Dedifferentiated amniotic fluid mesenchymal stem cell (primary cell): ENCODE results near the gene AQP4.

ENCODE experiments used
- DNase-seq: peaks from one replicate; pipeline ENCODE4 v3.0.0-alpha.2; 2016; ENCODE audit errors: extremely low spot score

The AQP4 gene

GRCh38 chr18:26840965-26841364 lies 24.5 kb downstream of the AQP4 start:
- no peak for DNase-seq

DNA sequence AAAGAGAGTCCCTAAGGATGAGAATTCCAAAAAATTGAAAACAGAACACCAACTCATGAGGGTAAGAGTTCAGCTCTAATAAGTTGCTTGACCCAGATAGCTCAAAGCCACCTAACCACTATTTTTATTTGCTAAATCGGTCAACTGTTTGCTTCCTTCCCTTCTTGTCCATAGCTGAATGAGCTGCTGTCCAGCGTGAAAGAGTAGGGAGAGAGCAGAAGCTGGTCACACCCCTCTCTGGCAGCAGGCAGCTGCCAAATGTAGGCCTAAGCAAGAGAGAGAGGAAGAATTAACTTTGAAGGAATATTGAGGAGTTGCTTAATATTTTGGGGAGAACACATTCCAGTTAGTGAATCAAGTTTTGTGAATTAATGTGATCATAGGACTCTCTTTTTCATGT lies 25.9 kb downstream of the AQP4 start:
- DNase-seq: no peak

- no peak for DNase-seq
These were observed 33.2 kb downstream of the AQP4 start for GRCh38 chr18:26832302-26832701.

GRCh38 chr18:26827581-26827980 lies 37.9 kb downstream of the AQP4 start:
- no peak for DNase-seq

DNA sequence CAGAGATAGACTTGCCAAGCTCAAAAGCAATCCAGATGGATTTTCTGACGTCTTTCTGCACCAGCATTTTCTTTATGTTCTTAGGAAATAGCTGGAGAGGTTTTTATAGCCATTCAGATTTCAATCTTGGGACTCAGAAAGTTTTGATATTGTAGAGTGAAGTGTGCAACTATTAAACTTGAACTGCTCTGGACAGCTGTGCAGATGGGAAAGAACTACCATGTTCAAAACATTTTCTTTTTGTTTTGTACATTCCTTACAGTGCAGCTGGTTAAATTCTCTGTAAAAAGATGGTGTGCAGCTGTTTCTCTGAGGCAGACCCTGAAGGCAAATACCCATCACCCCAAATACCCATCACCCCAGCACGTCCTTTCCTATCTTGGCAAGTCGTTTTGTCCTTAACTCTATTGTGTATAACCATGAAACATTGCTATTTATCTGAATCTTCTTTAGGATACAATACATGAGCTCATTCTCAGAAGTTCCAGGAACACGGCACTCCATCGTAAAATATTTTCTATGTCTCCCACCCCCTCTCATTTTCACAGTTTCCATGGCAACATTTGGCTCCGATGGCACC lies 38.8 kb downstream of the AQP4 start:
- no peak for DNase-seq

DNA sequence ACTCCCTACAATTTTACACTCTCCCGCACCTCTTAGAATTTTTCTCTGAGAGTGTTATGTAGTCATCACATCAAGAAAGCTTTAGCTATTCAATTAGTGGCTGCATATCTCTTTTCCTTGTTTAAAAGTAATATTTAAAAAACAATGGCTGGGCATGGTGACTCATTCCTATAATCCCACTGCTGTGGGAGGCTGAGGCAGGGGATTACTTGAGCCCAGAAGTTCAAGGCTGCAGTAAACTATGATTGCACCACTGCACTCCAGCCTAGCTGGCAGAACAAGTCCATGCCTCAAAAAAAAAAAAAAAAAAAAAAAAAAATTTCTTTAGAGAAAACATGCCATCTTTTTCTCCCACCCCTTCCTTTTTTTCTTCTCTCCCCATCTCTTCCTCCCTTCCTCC lies 44.3 kb downstream of the AQP4 start:
- no peak for DNase-seq

DNA sequence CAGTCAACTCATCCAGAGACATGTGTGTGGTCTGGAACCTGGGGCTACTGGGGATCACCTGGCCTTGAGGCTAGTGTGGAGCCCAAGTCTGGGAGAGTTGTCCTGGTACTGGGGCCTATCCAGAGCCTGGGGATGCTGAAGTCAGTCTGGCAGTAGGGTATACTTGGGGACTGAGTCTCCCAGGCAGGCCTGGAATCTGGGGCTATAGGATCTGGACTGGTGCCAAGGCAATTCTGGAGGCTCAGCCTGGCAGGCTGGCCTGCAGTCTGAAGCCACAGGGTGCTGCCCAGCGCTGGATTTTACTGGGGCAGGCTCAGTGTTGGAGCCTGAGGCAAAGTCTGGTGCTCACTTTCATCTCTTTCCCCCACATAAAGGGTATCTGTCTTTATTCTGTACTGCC lies 46.5 kb downstream of the AQP4 start:
- no peak for DNase-seq

DNA sequence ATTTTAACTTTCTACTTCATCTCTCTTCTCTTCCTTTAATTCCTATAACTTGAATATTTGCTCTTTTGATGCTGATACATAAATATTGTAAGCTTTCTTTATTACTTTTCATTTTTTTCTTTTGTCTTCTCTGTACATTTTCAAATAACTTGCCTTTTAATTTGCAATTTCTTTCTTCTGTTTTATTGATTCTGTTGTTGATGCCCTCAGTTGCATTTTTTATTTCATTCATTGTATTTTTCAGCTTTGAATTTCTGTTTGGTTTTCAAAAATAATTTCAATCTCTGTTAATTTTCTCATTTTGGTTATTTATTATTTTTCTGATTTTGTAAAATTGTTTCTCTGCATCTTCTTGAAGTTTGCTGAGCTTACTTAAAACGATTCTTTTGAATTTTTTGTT lies 47.0 kb downstream of the AQP4 start:
- no peak for DNase-seq

GRCh38 chr18:26813043-26813442 lies 52.5 kb downstream of the AQP4 start:
- no peak for DNase-seq

DNA sequence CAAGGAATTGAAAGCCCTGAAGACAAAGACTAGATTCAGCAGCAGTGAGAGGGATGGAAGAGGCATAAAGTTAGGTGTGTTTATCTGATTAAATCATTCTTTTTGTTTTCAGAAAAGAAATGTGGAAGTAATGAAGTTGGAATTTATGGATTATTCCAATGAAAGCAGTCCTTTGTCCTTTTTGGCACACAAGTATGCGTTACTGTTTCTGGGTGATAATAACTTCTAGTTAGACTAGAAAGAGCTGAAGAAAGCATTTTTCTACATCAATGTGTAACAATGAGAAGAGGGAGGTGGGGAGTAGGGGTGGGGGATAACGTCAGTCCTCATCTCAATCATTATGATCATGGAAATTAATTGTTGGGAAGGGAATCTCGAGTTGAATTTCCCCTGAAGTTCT lies 53.0 kb downstream of the AQP4 start:
- DNase-seq: no peak

DNA sequence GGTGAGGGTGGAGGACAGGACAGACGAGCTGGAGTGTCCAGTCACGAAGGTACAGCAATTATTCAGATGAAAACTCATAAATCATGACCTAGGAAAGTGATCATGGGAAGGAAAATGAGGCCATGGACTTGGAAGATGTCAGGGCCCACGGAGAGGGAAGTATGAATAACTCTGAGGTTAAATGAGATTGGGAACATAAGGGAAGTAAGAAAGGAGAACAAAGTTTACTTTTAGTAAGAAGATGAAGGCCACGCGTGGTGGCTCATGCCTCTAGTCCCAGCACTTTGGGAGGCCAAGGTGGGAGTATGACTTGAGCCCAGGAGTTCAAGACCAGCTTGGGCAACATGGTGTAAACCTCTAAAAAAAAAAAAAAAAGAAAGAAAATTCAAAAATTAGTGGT lies 56.2 kb downstream of the AQP4 start:
- no peak for DNase-seq

DNA sequence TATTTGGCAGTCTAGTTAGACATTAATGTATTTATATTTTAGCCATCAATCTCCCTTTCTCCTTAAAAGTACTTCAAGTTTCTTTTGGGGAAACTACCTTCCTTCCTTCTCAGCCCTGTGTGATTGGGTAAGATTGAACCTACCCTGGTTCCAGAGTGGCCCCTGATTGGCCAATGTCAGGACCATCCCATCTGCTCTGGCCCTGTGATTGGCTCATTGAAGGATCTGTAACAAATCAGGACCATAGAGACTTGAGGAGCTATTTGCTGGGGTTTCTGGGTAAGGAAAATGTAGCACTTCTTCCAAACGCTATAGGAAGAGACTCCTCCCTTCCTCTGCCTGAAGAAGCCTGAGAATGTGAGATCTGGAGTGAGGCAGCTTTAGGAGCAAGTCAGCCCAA lies 59.3 kb downstream of the AQP4 start:
- DNase-seq: no peak

DNA sequence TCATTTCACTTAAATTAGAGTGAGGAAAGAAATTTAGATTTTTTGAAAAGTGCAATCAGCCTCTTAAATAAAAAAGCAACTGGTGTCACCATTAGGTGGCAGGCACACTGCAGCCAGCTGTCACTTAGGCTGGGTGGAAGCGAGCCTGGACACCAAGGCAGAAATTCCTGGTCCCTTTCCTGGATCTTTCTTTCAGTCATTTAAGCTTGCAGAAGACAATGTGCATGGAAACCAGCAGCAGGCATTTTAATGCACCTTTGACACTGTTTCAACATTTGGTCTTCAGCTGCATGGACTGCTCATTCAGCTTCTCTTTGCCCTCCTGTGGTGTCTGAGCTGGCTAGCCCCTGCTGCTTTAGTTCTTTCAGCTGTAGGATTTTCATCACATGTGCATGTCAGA lies 61.0 kb downstream of the AQP4 start:
- no peak for DNase-seq

DNA sequence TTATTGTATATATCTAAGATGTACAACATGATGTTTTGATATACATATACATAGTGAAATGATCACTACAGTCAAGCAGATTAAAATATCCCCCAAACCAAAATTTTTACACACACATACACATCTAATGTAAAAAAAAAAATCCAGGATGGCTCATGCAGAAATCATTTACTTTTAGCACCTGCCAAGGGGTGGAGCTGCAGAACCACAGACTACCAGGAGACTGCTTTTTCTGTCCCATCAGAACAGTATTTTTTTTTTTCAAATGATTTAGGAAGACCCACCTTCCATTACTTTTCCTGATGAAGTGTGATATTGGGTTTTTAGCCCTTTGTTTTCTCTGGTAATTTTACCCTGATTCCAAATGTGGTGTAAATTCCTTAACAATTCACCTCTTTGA lies 61.9 kb downstream of the AQP4 start:
- DNase-seq: no peak

- no peak for DNase-seq
These were observed 62.9 kb downstream of the AQP4 start for GRCh38 chr18:26802330-26803200.
